ENCODE measurements around the gene DNAAF1. TPM values are rescaled to one million over a fixed set of nuclear protein-coding genes. Genes with fewer than 3 reads are reported as not detected.

DNAAF1 gene
- total and polyA plus RNA-seq, 2 of the 8 experiments (the other 6 are each of a cell fraction or from before 2014, with no cell fraction given): 0.09 to 0.15 TPM

GRCh38 chr16:84169765-84170310 lies 24.7 kb downstream of the DNAAF1 start:
- Histone ChIP-seq H2BK20ac (ENCODE audit: low read length) (no peak overlapping the region), H3K36me3 (ENCODE audit: control insufficient read depth in 2 of 4, insufficient read depth in 4 of 4, low read length in 3 of 4) (no peaks in the 10 kb centered on the region), H3K27ac (ENCODE audit: low read depth, low read length) (no peak overlapping the region), H3K79me2 (ENCODE audit: control insufficient read depth in 1 of 2, insufficient read depth in 2 of 2, low read length in 2 of 2) (no peaks in the 10 kb centered on the region), H3K79me1 (ENCODE audit: low read depth, low read length) (no peaks in the 10 kb centered on the region), H3K4ac (replicated peaks; ENCODE audit: insufficient read length, low read depth, low read length) (no peak overlapping the region), H3K23ac (ENCODE audit: insufficient read length) (no peak overlapping the region), H2BK5ac (ENCODE audit: low read depth, low read length) (no peak overlapping the region), H2BK15ac (ENCODE audit: low read length) (no peak overlapping the region), H4K8ac (ENCODE audit: extremely low read depth, insufficient read depth, low read length) (no peak overlapping the region), H3K27me3 (replicated peaks in 1 of 4; ENCODE audit: control insufficient read depth in 3 of 4, extremely low read depth in 1 of 4, insufficient read depth in 3 of 4, low read length in 3 of 4) (no peaks in the 10 kb centered on the region; a peak in 1 of 7 replicates), H3K14ac (ENCODE audit: insufficient read length) (no peak overlapping the region), H3K23me2 (ENCODE audit: low read depth, low read length) (peaks cover 2% of the 10 kb centered on the region; the same call in 1 of the 2 replicates), H4K20me1 (replicated peaks in 1 of 2; ENCODE audit: control insufficient read depth in 1 of 2, insufficient read depth in 2 of 2, low read length in 2 of 2) (no peaks in the 10 kb centered on the region), H3K4me2 (ENCODE audit: insufficient read depth in 1 of 2, low read depth in 2 of 2, low read length in 2 of 2) (no peak overlapping the region), H2BK120ac (replicated peaks; ENCODE audit: low read depth, low read length) (no peak overlapping the region), H4K5ac (ENCODE audit: insufficient read length, low read depth, low read length) (no peak overlapping the region), H3K9me3 (ENCODE audit: insufficient read depth in 2 of 2, low read depth in 1 of 2, low read length in 1 of 2) (no peaks in the 10 kb centered on the region), H3K56ac (replicated peaks; ENCODE audit: insufficient read length, low read depth, low read length) (no peak overlapping the region), H3K9ac (replicated peaks in 1 of 4; ENCODE audit: extremely low read depth in 1 of 4, low read depth in 3 of 4, low read length in 3 of 4) (no peak overlapping the region), H3K18ac (ENCODE audit: extremely low read depth, low read length) (no peak overlapping the region), H2AFZ (ENCODE audit: low read length) (peak overlapping the region; percentile 52; the same call in 1 of the 2 replicates), H3K4me1 (replicated peaks in 1 of 4; ENCODE audit: control insufficient read depth in 3 of 4, insufficient read depth in 4 of 4, low read length in 3 of 4) (no peaks in the 10 kb centered on the region), H2AK5ac (ENCODE audit: low read depth, low read length) (no peak overlapping the region), H4K91ac (replicated peaks; ENCODE audit: insufficient read length, low read length) (no peak overlapping the region), H3K4me3 (ENCODE audit: extremely low read depth in 1 of 4, insufficient read depth in 2 of 4, low read depth in 3 of 4, low read length in 4 of 4) (no peak overlapping the region), H2BK12ac (ENCODE audit: low read depth, low read length) (no peak overlapping the region)
- WGBS, 2 experiments (ENCODE audit: extremely low coverage in 1 of 2, insufficient coverage in 1 of 2, insufficient read length in 1 of 2, insufficient replicate concordance in 2 of 2, low coverage in 1 of 2, low lambda C conversion rate in 2 of 2, missing lambda C conversion rate in 1 of 2): 91% methylated on average over 9 of the region's 11 CpGs; no CpG with 5 or more reads in 1 of the 2 experiments
- DNase-seq (ENCODE audit: low read depth in 1 of 2, low spot score in 2 of 2) (no peak), FAIRE-seq (no peak)
- ChIA-PET POLR2A (ENCODE audit: partially characterized antibody) (interaction anchor here (5.4 kb wide), 1 partner anchor 8 kb away, joined by 35 read pairs; no protein-coding TSS in a partner anchor), CTCF (ENCODE audit: partially characterized antibody) (interaction anchor here (0.5 to 2.5 kb wide), 15 partner anchors 9 to 314 kb away, joined by 3 to 11 read pairs (median 4); no protein-coding TSS in a partner anchor)
- TF ChIP-seq GTF2F1 (IDR thresholded peaks at IDR 0.05; ENCODE audit: borderline replicate concordance, low read depth, low read length): no peak
- no peak for TF ChIP-seq USF2 (IDR thresholded peaks at IDR 0.05; ENCODE audit: low read length)
- TF ChIP-seq, protein P1, sequence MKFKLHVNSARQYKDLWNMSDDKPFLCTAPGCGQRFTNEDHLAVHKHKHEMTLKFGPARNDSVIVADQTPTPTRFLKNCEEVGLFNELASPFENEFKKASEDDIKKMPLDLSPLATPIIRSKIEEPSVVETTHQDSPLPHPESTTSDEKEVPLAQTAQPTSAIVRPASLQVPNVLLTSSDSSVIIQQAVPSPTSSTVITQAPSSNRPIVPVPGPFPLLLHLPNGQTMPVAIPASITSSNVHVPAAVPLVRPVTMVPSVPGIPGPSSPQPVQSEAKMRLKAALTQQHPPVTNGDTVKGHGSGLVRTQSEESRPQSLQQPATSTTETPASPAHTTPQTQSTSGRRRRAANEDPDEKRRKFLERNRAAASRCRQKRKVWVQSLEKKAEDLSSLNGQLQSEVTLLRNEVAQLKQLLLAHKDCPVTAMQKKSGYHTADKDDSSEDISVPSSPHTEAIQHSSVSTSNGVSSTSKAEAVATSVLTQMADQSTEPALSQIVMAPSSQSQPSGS (IDR thresholded peaks at IDR 0.05; ENCODE audit: low read length): no peak
- TF ChIP-seq CBX5 (IDR thresholded peaks at IDR 0.05; ENCODE audit: low read depth, low read length): no peak
- TF ChIP-seq NRF1 (IDR thresholded peaks at IDR 0.05; ENCODE audit: low read depth, low read length): no peak
- TF ChIP-seq BACH1 (IDR thresholded peaks at IDR 0.05; ENCODE audit: low read length): no peak
- TF ChIP-seq TEAD4 (IDR thresholded peaks at IDR 0.05; ENCODE audit: low read depth, low read length): no peak
- TF ChIP-seq SUZ12 (IDR thresholded peaks at IDR 0.05; ENCODE audit: low read length): no peak
- no peak for TF ChIP-seq TAF1 (IDR thresholded peaks at IDR 0.05; ENCODE audit: low read depth, low read length)
- TF ChIP-seq POLR2A (IDR thresholded peaks at IDR 0.05; ENCODE audit: control extremely low read depth in 1 of 2, low read depth in 2 of 2, low read length in 2 of 2): no peak
- no peak for TF ChIP-seq CTBP2 (IDR thresholded peaks at IDR 0.05; ENCODE audit: borderline replicate concordance, insufficient read depth, insufficient read length, low read length)

Measured in H1 (cell line).